Activated naive CD4-positive, alpha-beta T cell treated with anti-CD3 and anti-CD28 coated beads, Interleukin-2, amount 50 U/mL, for 16 hours (primary cell): ENCODE results near the gene ATP5ME.
"Not testable (repeated sequence)": the region's sequence is repeated elsewhere in the genome, so short reads cannot be mapped to it uniquely, and the experiment has no call there.

Source experiments
- DNase-seq: peaks from one replicate; pipeline ENCODE4 v3.0.0-alpha.2; 2020

ATP5ME gene, protein sequence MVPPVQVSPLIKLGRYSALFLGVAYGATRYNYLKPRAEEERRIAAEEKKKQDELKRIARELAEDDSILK

DNA sequence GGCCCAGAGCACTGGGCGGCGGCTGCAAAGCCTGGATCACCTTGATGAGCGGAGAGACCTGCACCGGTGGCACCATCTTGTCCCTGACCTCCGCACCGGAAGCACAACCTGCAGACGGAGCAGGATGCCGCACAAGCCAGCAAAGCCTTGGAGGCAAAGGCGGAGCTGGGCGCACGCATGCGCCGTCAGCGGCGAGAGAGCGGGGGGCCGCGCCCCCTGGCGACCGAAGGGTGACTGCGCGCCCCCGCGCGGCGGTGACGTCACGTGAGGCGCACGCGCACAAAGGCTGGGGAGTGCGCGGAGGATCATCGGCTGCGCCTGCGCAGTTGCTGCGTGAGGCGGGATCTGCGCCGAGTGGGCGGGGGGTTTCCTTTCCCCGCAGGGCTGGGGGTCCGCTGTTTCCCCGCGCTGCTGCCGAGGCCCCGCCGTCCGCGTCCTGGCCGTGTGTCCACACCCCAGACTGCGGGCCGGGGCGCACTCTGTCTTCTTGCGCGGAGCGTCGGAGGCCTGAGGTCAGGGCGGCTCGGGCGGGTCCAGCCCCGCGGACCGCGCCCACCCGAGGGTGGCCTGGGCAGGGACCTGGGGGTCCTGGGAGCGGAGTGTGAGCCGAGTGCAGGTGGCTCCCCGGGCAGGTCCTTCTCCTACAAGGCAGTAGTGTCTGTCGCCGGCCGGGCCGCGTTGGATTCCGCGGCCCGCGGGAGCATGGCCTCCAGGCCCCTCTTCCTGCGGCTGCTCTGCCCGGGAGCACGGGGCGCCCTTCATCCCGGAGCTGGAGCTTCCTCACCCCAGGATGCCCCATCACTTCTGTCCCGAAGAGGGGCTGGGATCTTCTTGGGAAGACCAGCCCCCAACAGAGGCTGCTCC is at the start of gene ATP5ME, which contains the start of gene MYL5:
Gene ATP5ME (minus strand): TSS at position 105 of the 864 bp plus-strand sequence. CDS start 29 bp downstream, at position 76.
Gene MYL5 (plus strand): TSS at position 371 of the 864 bp plus-strand sequence. CDS start 3,485 bp downstream, outside the sequence.
- DNase-seq: peak; percentile 97

DNA sequence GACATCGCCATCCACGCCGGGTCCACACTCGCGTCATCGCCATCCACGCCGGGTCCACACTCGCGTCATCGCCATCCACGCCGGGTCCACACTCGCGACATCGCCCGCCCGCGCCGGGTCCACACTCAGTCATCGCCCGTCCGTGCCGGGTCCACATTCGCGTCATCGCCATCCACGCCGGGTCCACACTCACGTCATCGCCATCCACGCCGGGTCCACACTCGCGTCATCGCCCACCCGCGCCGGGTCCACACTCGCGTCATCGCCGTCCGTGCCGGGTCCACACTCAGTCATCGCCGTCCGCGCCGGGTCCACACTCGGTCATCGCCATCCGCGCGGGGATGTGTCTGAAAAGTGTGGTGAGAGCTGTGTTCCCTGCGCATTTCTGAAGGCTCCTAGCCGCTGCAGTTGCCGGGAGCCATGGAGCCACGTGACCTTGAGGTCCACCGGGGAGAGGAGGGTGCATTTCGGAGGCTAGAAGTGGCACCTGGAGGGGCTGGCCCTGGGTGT is 48.8 kb upstream of the ATP5ME start:
- DNase-seq: no peak

DNA sequence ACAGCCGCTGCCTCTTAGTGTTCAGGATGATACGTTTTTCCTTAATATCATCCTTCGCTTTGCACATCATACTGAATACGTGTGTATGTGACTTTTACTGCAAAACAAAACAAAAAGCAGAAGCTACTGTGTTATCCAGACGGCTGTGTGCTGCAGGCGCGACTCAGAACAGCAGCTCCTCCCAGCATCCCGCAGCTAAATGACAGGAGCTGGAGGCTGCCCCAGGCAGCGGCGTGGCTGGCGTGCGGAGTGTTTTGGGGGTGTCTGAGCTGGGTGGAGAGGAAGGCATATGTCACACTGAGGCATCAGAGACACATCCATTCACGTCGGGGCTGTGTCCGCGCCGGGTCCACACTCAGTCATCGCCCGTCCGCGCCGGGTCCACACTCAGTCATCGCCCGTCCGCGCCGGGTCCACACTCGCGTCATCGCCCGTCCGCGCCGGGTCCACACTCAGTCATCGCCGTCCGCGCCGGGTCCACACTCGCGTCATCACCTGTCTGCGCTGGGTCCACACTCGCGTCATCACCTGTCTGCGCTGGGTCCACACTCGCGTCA is 48.2 kb upstream of the ATP5ME start:
- no peak for DNase-seq

DNA sequence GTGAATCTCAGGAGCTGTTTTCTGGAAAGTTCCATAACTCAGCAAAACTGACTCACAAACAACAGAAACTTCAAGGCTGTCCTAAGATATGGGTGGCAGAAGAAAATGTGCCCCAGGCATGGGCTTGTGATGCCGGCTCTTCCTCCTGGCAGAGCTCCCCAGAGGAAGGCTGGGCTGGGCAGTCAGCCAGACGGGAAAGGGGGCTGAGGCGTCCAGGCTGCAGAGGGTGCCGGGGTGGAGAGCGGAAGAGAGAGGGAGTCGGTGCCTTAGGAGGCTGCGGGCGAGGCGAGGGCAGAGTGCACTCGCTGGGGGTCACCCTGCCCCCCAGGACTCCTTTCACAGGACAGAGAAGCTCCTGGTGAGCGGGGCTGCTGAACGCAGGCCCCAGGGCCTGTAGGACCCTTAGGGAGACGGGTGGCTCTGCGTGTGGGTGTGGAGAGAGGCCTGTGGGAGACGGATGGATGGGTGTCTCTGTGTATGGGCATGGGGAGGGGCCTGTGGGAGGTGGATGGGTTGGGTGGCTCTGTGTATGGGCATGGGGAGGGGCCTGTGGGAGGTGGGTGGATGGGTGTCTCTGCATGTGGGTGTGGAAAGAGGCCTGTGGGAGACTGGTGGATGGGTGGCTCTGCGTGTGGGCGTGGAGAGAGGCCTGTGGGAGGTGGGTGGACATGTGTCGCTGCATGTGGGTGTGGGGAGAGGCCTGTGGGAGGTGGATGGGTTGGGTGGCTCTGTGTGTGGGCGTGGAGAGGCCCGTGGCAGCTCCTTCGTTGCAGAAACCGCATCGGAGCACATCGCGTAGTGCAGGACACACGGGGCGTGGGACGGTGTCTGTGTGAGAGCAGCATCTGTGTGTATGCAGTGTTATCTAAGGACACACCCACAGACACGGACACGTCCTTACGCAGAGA is 47.4 kb upstream of the ATP5ME start:
- no peak for DNase-seq

DNA sequence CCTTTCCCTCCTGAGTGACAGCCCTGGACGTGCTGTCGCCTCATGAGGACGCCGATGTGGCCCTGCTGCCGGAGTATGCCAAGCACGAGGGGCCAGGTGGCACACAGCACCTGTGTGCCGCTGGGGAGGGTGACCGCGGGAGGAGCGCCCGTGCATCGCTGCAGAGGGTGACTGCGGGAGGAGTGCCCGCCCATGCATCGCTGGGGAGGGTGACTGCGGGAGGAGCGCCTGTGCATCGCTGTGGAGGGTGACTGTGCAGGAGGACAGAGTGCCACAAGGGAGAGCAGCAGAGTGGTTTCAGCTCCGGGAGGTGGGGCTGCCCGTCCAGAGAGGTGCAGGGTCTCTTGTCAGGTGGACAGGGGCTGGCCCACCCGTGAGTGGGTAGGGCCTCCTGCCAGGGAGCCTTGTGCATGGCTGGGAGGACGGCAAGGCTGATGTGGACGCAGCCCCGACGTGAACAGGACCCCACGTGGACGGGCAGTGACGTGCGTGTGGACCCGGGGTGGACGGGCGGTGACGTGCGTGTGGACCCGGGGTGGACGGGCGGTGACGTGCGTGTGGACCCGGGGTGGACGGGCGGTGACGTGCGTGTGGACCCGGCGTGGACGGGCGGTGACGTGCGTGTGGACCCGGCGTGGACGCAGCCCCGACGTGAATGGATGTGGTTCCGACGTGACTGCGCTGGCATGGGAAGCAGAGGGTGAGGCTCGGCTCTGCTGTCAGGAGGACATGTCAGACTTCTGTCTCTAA is 46.2 kb upstream of the ATP5ME start:
- DNase-seq: no peak

DNA sequence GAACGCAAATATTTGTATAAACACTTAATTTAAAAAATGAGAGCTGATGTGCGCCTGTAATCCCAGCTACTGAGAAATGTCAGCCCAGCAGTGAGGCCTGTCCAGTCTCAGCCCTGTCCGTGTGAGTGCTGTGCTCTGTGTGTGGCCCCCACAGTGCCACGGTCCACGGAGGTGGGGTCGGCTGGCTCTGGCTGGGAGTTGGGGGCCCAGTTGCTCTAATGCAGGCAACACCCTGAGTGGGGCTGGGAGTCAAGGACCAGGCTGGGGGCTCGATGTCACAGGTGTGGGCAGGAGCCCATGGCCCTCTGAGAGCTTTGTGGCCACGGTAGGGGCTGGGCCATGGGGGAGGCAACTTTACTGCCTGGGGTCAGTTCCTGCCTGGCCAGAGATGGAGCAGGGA is 44.4 kb upstream of the ATP5ME start:
- no peak for DNase-seq

DNA sequence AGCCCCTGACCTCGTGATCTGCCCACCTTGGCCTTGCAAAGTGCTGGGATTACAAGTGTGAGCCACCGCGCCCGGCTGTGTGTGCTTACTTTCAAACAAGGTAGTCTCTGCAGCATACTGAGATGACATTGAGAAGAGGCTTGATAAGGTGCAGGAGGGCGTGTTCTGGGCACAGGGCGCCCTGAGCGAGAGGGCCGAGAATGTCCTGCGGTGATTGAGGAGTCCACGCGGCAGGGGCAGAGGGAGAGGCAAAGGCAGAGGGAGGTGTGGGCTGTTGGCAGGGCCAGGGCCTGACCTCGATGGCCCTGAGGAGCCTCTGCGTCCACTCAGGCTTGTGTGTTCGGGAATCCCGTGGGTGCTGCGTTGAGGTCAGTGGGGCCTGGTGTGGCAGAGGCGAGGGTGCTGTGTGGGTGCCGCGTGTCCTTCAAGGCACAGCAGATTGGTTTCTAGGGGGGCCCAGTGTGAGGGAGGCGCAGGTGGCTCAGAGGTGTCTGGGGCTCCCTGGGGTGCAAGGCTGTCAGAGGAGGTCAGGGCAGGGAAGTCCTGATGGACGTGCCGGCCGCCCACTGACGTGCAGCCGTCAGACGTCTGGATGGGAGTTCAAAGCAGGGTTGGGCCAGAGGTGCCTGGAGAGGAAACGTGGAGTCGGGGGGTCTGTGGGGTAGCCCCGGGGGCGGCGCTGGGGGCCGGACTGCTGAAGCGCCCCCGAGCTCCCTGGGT is 43.7 kb upstream of the ATP5ME start:
- no peak for DNase-seq

DNA sequence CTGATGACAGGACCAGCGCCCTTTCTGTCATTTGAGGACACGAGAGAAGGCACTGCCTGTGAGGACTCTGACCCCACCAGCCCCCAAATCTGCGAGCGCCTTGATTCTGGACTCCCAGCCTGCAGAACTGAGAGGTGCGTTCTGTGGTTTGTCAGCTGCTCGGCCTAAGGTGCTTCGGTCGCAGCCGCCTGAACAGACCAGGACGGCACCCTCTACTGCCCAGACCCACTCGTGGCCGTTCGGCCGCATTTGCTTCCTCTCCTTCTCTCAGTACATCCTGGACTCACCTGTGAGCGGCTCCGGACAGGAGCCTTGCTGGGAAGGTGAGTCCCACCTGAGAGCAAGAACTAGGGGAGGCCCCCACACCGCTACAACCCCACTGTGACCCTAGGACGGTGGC is 40.0 kb upstream of the ATP5ME start:
- DNase-seq: no peak

DNA sequence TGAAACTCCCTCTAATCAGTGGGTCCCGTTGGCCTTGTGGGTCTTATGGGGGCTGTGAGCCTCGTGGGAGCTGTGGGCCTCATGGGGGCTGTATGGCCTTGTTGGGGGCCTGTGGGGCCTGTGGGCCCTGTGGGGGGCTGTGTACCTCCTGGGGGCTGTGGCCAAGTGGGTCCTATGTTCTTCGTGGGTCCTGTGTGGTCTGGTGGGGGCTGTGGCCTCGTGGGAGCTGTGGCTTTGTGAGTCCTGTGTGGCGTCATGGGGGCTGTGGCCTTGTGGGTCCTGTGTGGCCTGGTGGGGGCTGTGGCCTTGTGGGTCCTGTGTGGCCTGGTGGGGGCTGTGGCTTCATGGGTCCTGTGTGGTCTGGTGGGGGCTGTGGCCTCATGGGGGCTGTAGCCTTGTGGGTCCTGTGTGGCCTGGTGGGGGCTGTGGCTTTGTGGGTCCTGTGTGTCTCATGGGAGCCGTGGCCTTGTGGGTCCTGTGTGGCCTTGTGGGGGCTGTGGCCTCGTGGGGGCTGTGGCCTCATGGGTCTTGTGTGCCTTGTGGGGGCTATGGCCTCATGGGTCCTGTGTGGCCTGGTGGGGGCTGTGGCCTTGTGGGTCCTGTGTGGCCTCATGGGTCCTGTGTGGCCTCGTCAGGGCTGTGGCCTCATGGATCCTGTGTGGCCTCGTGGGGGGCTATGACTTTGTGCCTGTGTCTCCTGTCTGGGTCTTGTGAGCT is 39.0 kb upstream of the ATP5ME start:
- DNase-seq: no peak

DNA sequence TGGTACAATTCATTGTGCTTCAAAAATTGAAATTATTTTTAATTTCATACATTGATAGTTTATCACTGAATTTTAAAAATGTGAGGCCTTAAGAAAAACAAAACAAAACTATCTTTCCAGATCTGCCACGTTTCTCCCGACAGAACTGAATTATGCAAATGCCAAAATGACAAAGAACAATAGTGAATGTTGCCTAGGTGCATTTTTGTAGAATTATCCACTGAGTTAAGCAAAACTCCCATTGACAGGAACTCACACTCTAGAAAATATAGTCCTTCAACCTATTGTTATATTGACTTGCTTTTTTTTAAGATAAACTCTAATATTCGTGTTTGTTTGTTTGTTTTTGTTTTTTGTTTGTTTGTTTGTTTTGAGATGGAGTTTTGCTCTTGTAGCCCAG is 38.0 kb upstream of the ATP5ME start:
- DNase-seq: no peak

DNA sequence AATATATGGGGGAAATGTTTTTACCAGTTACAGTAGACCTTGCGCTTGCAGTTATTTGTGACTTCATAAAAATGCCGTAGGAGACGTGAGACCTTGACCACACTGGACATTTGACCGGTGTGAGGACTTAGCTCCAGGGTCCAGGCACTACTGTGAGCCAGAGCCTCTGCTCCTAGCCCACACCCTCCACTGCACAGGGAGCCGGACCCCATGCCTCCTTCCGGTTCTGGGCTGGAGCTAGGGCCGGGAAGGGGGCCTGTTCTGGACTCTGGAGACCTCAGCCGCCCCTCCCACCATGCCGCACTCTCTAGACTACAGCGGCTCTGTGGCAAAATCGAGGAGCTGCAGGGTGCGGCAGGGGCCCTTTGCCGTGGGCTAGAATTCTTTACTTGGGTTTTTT is 36.8 kb upstream of the ATP5ME start:
- DNase-seq: no peak

DNA sequence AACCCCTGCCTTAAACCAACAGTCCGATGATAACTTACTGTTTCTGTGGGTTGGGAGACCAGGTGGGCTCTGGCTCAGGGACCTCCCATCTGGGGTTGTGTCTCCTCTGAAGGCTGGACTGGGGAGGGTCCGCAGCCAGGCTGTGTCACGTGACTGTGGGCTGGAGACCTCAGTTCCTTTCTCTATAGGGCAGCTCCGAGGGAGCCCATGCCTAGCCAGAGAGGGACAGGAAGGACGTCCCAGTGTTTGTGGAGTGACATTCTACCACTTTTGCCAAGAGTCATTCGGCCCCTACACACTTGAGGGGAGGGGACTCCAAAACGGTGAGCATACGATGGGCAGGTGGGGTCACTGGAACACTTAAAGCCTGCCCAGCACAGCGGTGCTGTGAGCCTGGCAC is 36.0 kb upstream of the ATP5ME start:
- DNase-seq: no peak

DNA sequence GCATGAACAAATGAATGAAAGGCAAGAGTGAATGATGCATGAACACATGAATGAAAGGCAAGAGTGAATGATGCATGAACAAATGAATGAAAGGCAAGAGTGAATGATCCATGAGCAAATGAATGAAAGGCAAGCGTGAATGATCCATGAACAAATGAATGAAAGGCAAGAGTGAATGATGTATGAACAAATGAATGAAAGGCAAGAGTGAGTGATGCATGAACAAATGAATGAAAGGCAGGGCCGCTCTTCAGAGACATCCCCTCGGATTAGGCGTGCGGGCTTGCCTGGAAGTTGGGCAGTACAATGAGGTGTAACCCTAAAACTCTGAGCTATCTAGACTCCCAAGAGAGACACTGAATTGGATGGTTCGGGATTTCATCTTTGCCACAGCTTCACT is 35.3 kb upstream of the ATP5ME start:
- no peak for DNase-seq

DNA sequence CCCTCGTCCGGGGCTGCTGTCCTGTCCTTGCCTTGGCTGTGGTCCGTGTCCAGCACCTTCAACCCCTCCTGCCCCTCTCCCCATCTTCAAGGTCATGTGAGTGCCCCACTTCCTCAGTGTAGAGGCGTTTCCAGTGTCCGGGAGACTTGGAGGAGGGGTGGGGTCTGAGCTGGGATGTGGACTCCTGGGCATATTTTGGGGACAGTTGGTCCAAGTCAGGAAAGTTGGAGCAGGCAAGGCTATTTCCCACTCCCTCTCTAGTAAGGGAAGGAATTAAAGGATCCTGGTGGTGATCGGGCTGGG is 34.5 kb upstream of the ATP5ME start:
- no peak for DNase-seq

DNA sequence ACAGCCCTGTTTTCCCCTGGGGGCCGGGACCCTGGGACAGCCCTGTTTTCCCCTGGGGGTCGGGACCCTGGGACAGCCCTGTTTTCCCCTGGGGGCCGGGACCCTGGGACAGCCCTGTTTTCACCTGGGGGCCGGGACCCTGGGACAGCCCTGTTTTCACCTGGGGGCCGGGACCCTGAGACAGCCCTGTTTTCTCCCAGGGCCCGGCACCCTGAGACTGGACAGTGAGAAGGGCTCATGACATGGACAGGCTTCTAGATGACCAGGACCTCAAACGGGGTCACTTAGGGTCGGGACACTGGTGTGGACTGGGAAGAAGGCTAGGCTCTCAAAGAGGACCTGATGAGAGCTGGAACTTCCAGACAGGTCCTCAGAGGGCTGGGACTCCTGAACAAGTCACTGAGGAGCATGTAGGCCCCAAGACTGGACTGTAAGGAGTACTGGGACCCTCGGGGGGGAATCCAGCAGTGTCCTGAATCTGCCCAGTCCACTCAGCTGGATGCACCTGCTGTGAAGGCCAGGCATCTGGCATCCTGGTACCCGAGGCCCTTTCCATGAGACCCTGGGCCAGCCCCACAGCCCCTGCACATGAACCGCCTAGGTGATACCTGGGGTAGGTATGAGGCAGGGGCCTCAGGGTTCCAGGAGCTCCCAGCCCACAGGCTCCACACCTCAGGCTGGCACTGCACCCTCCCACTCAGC is 34.0 kb upstream of the ATP5ME start:
- DNase-seq: no peak

DNA sequence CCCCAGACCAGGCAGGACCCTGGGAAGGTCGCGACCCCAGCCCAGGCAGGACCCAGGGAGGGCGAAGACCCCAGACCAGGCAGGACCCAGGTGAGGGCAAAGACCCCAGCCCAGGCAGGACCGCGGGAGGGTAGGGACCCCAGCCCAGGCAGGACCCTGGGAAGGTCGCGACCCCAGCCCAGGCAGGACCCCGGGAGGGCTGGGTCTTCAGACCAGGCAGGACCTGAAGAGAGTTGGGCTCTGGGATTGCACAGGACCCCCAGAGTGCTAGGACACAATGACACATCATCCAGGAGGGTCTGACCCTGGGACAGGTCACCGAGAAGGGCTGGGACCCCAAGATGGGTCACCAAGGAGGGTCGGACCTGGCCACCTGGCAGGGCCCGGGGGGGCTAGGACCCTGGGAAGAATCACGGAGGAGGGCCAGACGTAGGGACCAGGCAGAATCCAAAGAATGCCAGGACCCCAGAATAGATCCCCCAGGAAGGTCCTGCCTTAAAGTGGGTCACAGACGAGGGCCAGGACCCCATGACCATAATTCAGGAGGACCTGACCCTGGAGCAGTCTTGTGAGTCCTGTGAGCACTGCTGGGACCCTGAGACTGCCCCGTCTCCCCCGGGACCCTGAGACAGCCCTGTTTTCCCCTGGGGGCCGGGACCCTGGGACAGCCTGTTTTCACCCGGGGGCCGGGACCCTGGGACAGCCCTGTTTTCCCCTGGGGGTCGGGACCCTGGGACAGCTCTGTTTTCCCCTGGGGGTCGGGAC is 32.9 kb upstream of the ATP5ME start:
- DNase-seq: no peak

DNA sequence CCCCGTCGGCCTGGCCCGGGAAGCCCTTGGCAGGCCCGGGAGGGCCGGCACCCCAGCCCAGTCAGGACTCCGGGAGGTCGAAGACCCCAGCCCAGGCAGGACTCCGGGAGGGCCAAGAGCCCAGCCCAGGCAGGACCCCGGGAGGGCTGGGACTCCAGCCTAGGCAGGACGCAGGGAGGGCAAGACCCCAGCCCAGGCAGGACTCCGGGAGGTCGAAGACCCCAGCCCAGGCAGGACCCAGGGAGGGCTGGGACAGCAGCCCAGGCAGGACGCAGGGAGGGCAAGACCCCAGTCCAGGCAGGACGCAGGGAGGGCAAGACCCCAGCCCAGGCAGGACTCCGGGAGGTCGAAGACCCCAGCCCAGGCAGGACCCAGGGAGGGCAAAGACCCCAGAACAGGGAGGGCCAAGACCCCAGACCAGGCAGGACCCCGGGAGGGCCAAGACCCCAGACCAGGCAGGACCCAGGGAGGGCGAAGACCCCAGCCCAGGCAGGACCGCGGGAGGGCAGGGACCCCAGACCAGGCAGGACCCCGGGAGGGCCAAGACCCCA is 32.1 kb upstream of the ATP5ME start:
- not testable (repeated sequence) for DNase-seq

DNA sequence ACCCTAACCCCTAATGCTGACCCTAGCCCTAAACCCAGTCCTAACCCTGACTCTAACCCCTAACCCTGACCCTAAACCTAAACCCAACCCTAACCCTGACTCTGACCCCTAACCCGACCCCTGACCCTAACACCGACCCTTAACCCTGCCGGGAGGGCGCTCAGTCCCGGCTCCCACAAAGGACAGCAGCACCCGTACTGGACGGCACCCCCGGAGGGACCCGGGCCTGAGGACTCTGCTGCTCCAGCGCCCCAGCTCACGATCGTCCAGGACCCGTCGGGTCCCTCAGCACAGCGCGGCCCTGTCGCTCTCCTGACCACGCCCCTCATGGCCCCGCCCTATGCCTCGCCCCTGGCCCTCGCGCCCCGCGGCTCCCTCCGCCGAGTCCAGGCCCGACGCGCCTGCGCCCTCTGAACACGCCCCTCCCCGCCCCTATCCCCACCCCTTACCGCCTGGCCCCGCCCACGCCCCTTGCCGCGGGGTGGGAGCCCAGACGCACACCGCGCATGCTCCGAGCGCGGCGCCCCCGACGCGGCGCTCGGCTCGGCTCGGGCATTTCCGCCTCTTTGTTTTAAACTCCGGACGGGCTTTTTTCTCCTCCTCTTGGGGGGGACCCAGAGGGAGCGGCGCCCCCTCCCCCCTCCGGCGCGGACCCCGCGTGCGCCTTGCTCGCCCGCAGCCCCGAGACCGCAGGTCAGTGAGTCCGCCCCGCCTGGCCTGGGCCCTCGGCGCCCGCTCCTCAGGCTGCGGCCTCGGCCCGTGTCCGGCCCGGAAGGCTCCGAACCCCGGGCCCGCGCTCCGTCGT is 31.4 kb upstream of the ATP5ME start, which contains the start of gene PCGF3:
Gene PCGF3 (plus strand): TSS at position 555 of the 805 bp plus-strand sequence. CDS start 27,849 bp downstream, outside the sequence.
- peak; percentile 97 for DNase-seq
